Neural progenitor cell (in vitro differentiated cells): ENCODE data around the gene INPP4A. TPM values are rescaled to one million over a fixed set of nuclear protein-coding genes. Genes with fewer than 3 reads are reported as not detected.

Source experiments
- DNase-seq: peaks from one replicate; pipeline ENCODE4 v3.0.0-alpha.2; 2016; ENCODE audit warnings: low spot score
- H2AFZ ChIP-seq: fragments of 200-600 bp; sonication (generic); replicated peaks from 2 replicates; pipeline ENCODE4 v1.6.1; 2016; ENCODE audit warnings: antibody characterized with exemption
- H3F3A ChIP-seq: fragments of 200-600 bp; sonication (generic); 2 replicates; pipeline ENCODE4 v1.6.1; 2016; ENCODE audit warnings: antibody characterized with exemption, low read depth
- H3K27ac ChIP-seq: fragments of 200-600 bp; sonication (generic); 2 replicates; pipeline ENCODE4 v1.5.1; 2016; ENCODE audit warnings: mild to moderate bottlenecking
- H3K27me3 ChIP-seq: fragments of 200-600 bp; sonication (generic); 2 replicates; pipeline ENCODE4 v1.6.1; 2016; ENCODE audit warnings: mild to moderate bottlenecking, moderate library complexity
- H3K36me3 ChIP-seq: fragments of 200-600 bp; sonication (generic); 2 replicates; pipeline ENCODE4 v1.5.1; 2016
- H3K4me1 ChIP-seq: fragments of 200-600 bp; sonication (generic); 2 replicates; pipeline ENCODE4 v1.6.1; 2016; ENCODE audit warnings: mixed run types
- H3K4me2 ChIP-seq: fragments of 200-600 bp; sonication (generic); 2 replicates; pipeline ENCODE4 v1.6.1; 2016
- H3K4me3 ChIP-seq: fragments of 200-600 bp; sonication (generic); 2 replicates; pipeline ENCODE4 v1.5.1; 2016
- H3K79me2 ChIP-seq: fragments of 200-600 bp; sonication (generic); 2 replicates; pipeline ENCODE4 v1.6.1; 2016; ENCODE audit warnings: low read depth
- H3K9ac ChIP-seq: fragments of 200-600 bp; sonication (generic); 2 replicates; pipeline ENCODE4 v1.6.1; 2016
- H3K9me3 ChIP-seq: fragments of 200-600 bp; sonication (generic); 2 replicates; pipeline ENCODE4 v1.5.1; 2016; ENCODE audit warnings: low read depth
- H4K20me1 ChIP-seq: fragments of 200-600 bp; sonication (generic); 2 replicates; pipeline ENCODE4 v1.6.1; 2016; ENCODE audit warnings: low read depth
- H3K27ac Mint-ChIP-seq: 3 replicates; pipeline ENCODE4 v1.8.0; 2021; ENCODE audit warnings: mixed read lengths
- H3K27me3 Mint-ChIP-seq: 2 replicates; pipeline ENCODE4 v1.8.0; 2022; ENCODE audit warnings: low read depth, mild to moderate bottlenecking, inconsistent platforms, moderate library complexity, mixed read lengths; ENCODE audit not compliant: insufficient read depth
- H3K36me3 Mint-ChIP-seq: 3 replicates; pipeline ENCODE4 v1.8.0; 2021; ENCODE audit warnings: mixed read lengths
- H3K4me1 Mint-ChIP-seq: 3 replicates; pipeline ENCODE4 v1.8.0; 2021; ENCODE audit warnings: mixed read lengths
- H3K4me3 Mint-ChIP-seq: 3 replicates; pipeline ENCODE4 v1.8.0; 2021; ENCODE audit warnings: mild to moderate bottlenecking, moderate library complexity, mixed read lengths
- H3K9me3 Mint-ChIP-seq: 3 replicates; pipeline ENCODE4 v1.8.0; 2020; ENCODE audit warnings: mixed read lengths
- CTCF ChIP-seq: fragments of 200-600 bp; sonication (generic); IDR thresholded peaks from 2 replicates; pipeline ENCODE4 v1.5.1; 2017; ENCODE audit warnings: antibody characterized with exemption, mild to moderate bottlenecking
- EZH2 ChIP-seq: fragments of 200-600 bp; sonication (generic); IDR thresholded peaks from 2 replicates; pipeline ENCODE4 v1.6.1; 2017; ENCODE audit warnings: antibody characterized with exemption, mild to moderate bottlenecking, moderate library complexity
- EZH2phosphoT487 ChIP-seq: fragments of 200-600 bp; sonication (generic); IDR thresholded peaks from 2 replicates; pipeline ENCODE4 v1.6.1; 2017; ENCODE audit warnings: antibody characterized with exemption
- total RNA-seq: library from RNA; depleted of rRNA; stranded (reverse); fragments of >200 nt; gene quantifications from 2 replicates; pipeline ENCODE4 v1.2.3, GENCODE V29; 2015; ENCODE audit warnings: low replicate concordance

INPP4A gene
- total RNA-seq, 1 donor from 2014 or later = 35.1 TPM

- no peak for TF ChIP-seq EZH2phosphoT487
- TF ChIP-seq CTCF = no peak
- TF ChIP-seq EZH2 = no peak
- no peak overlapping the region for H3K9ac ChIP-seq
- no peaks in the 10 kb centered on the region for H3K79me2 ChIP-seq
- no peaks in the 10 kb centered on the region for H3K9me3 ChIP-seq
- H3K4me1 ChIP-seq = no peaks in the 10 kb centered on the region
- no peak overlapping the region for H3K4me2 ChIP-seq
- H3K4me3 ChIP-seq = no peak overlapping the region
- no peaks in the 10 kb centered on the region for H3K27me3 ChIP-seq
- H3K9me3 Mint-ChIP-seq = peaks cover 16% of the 10 kb centered on the region
- no peak overlapping the region for H3K27ac Mint-ChIP-seq
- H3K4me1 Mint-ChIP-seq = peaks cover 7% of the 10 kb centered on the region
- H3K27ac ChIP-seq = no peak overlapping the region
- H3K36me3 ChIP-seq = no peaks in the 10 kb centered on the region
- no peak overlapping the region for H3K4me3 Mint-ChIP-seq
- peaks cover 5% of the 10 kb centered on the region for H3K27me3 Mint-ChIP-seq
- DNase-seq = no peak
- no peak overlapping the region for H2AFZ ChIP-seq
- no peaks in the 10 kb centered on the region for H3F3A ChIP-seq
- no peaks in the 10 kb centered on the region for H4K20me1 ChIP-seq
- H3K36me3 Mint-ChIP-seq = peaks cover 2% of the 10 kb centered on the region
These were observed 28.1 kb upstream of the INPP4A start for GRCh38 chr2:98416383-98417159.

GRCh38 chr2:98419544-98419943 lies 25.1 kb upstream of the INPP4A start:
- Histone ChIP-seq H3K36me3 (no peaks in the 10 kb centered on the region), H2AFZ (no peak overlapping the region), H3K9ac (no peak overlapping the region), H3F3A (no peaks in the 10 kb centered on the region), H3K27ac (no peak overlapping the region), H3K79me2 (no peaks in the 10 kb centered on the region), H4K20me1 (no peaks in the 10 kb centered on the region), H3K4me2 (no peak overlapping the region), H3K4me3 (no peak overlapping the region), H3K4me1 (no peaks in the 10 kb centered on the region), H3K9me3 (peaks cover 7% of the 10 kb centered on the region), H3K27me3 (no peaks in the 10 kb centered on the region)
- TF ChIP-seq EZH2phosphoT487 (no peak), CTCF (no peak), EZH2 (no peak)
- Mint-ChIP-seq H3K36me3 (peaks cover 4% of the 10 kb centered on the region), H3K4me3 (no peak overlapping the region), H3K27me3 (peaks cover 2% of the 10 kb centered on the region), H3K27ac (no peak overlapping the region), H3K9me3 (peaks cover 14% of the 10 kb centered on the region), H3K4me1 (peaks cover 2% of the 10 kb centered on the region)
- no peak for DNase-seq

- Mint-ChIP-seq H3K27me3 (peaks cover 2% of the 10 kb centered on the region), H3K4me1 (peaks cover 2% of the 10 kb centered on the region), H3K4me3 (no peak overlapping the region), H3K9me3 (peaks cover 10% of the 10 kb centered on the region), H3K36me3 (peaks cover 4% of the 10 kb centered on the region), H3K27ac (no peak overlapping the region)
- no peak overlapping the region for H3K4me3 ChIP-seq
- H3K4me2 ChIP-seq = no peak overlapping the region
- H3K9ac ChIP-seq = no peak overlapping the region
- no peaks in the 10 kb centered on the region for H3K27me3 ChIP-seq
- H3K9me3 ChIP-seq = peaks cover 7% of the 10 kb centered on the region
- H3K36me3 ChIP-seq = no peaks in the 10 kb centered on the region
- no peak overlapping the region for H2AFZ ChIP-seq
- no peaks in the 10 kb centered on the region for H4K20me1 ChIP-seq
- DNase-seq = no peak
- H3F3A ChIP-seq = no peaks in the 10 kb centered on the region
- no peak overlapping the region for H3K27ac ChIP-seq
- H3K79me2 ChIP-seq = no peaks in the 10 kb centered on the region
- TF ChIP-seq CTCF (no peak), EZH2phosphoT487 (no peak), EZH2 (no peak)
- no peaks in the 10 kb centered on the region for H3K4me1 ChIP-seq
These were observed 24.5 kb upstream of the INPP4A start for GRCh38 chr2:98419977-98420725.
